Osteoblast (primary cell): Measurements from ENCODE around the gene C1orf105. TPM values are rescaled to one million over a fixed set of nuclear protein-coding genes. Genes with fewer than 3 reads are reported as not detected.

ENCODE experiments used
- DNase-seq: peaks from one replicate; pipeline ENCODE4 v3.0.0; 2011; ENCODE audit warnings: low spot score, mixed read lengths; ENCODE audit not compliant: insufficient read length; ENCODE audit errors: missing footprints
- H2AFZ ChIP-seq: 2 replicates; pipeline ENCODE4 v1.6.0; 2011; ENCODE audit warnings: mild to moderate bottlenecking, low read length
- H3K27ac ChIP-seq: 2 replicates; pipeline ENCODE4 v1.5.1; 2011; ENCODE audit warnings: mild to moderate bottlenecking, low read depth, low read length, moderate library complexity
- H3K27me3 ChIP-seq: 2 replicates; pipeline ENCODE4 v1.6.0; 2012; ENCODE audit warnings: mild to moderate bottlenecking, control low read depth, inconsistent platforms, low read length, moderate library complexity; ENCODE audit not compliant: insufficient read depth
- H3K36me3 ChIP-seq: 2 replicates; pipeline ENCODE4 v1.5.1; 2011; ENCODE audit warnings: mild to moderate bottlenecking, low read length, control low read depth, moderate library complexity; ENCODE audit not compliant: insufficient read depth
- H3K4me1 ChIP-seq: 2 replicates; pipeline ENCODE4 v1.5.1; 2011; ENCODE audit warnings: mild to moderate bottlenecking, low read length, control low read depth, moderate library complexity; ENCODE audit not compliant: insufficient read depth
- H3K4me2 ChIP-seq: 2 replicates; pipeline ENCODE4 v1.6.0; 2011; ENCODE audit warnings: mild to moderate bottlenecking, low read length; ENCODE audit not compliant: insufficient read depth
- H3K4me3 ChIP-seq: fragments of 200-600 bp; sonication (generic); 3 replicates; pipeline ENCODE4 v1.5.1; 2012; ENCODE audit warnings: mild to moderate bottlenecking, low read length, inconsistent platforms; ENCODE audit not compliant: insufficient read depth
- H3K79me2 ChIP-seq: 2 replicates; pipeline ENCODE4 v1.6.0; 2012; ENCODE audit warnings: mild to moderate bottlenecking, low read length, control low read depth, inconsistent platforms; ENCODE audit not compliant: insufficient read depth
- H3K9me3 ChIP-seq: 2 replicates; pipeline ENCODE4 v1.5.1; 2011; ENCODE audit warnings: low read depth, low read length, control low read depth
- H4K20me1 ChIP-seq: 2 replicates; pipeline ENCODE4 v1.6.0; 2012; ENCODE audit warnings: mild to moderate bottlenecking, low read length, control low read depth; ENCODE audit not compliant: insufficient read depth
- CTCF ChIP-seq: IDR thresholded peaks from 2 replicates; pipeline ENCODE4 v1.5.1; 2011; ENCODE audit warnings: mild to moderate bottlenecking, low read depth, low read length, moderate library complexity; ENCODE audit errors: extremely low read depth
- total RNA-seq: library from RNA; depleted of rRNA; stranded (reverse); fragments of >200 nt; gene quantifications from 2 replicates; pipeline ENCODE4 v1.2.3, GENCODE V29; 2012

The C1orf105 gene
- total RNA-seq, 1 donor, result not detected

- no peaks in the 10 kb centered on the region for H3K4me1 ChIP-seq
- H3K79me2 ChIP-seq, result no peaks in the 10 kb centered on the region
- H4K20me1 ChIP-seq, result no peaks in the 10 kb centered on the region
- H3K9me3 ChIP-seq, result no peaks in the 10 kb centered on the region
- no peak overlapping the region for H2AFZ ChIP-seq
- TF ChIP-seq CTCF, result no peak
- H3K27ac ChIP-seq, result no peak overlapping the region
- H3K27me3 ChIP-seq, result no peaks in the 10 kb centered on the region
- no peak overlapping the region for H3K4me2 ChIP-seq
- H3K4me3 ChIP-seq, result no peak overlapping the region
- H3K36me3 ChIP-seq, result no peaks in the 10 kb centered on the region
- DNase-seq, result no peak
Observed at GRCh38 chr1:172376431-172376830, 44.1 kb upstream of the C1orf105 start.

GRCh38 chr1:172377565-172377964, 42.9 kb upstream of the C1orf105 start:
- DNase-seq, result no peak
- Histone ChIP-seq H2AFZ (no peak overlapping the region), H3K4me1 (no peaks in the 10 kb centered on the region), H3K9me3 (no peaks in the 10 kb centered on the region), H4K20me1 (no peaks in the 10 kb centered on the region), H3K36me3 (no peaks in the 10 kb centered on the region), H3K4me3 (no peak overlapping the region), H3K27me3 (no peaks in the 10 kb centered on the region), H3K79me2 (no peaks in the 10 kb centered on the region), H3K4me2 (no peak overlapping the region), H3K27ac (no peak overlapping the region)
- TF ChIP-seq CTCF, result no peak

GRCh38 chr1:172378109-172378760, 42.2 kb upstream of the C1orf105 start:
- Histone ChIP-seq H3K4me3 (no peak overlapping the region), H4K20me1 (no peaks in the 10 kb centered on the region), H3K4me2 (no peak overlapping the region), H3K27ac (no peak overlapping the region), H2AFZ (no peak overlapping the region), H3K36me3 (no peaks in the 10 kb centered on the region), H3K9me3 (no peaks in the 10 kb centered on the region), H3K27me3 (no peaks in the 10 kb centered on the region), H3K4me1 (peaks cover 6% of the 10 kb centered on the region), H3K79me2 (no peaks in the 10 kb centered on the region)
- DNase-seq, result no peak
- no peak for TF ChIP-seq CTCF

GRCh38 chr1:172380441-172381244, 39.8 kb upstream of the C1orf105 start:
- Histone ChIP-seq H4K20me1 (no peaks in the 10 kb centered on the region), H3K79me2 (no peaks in the 10 kb centered on the region), H3K4me2 (no peak overlapping the region), H3K4me1 (peaks cover 15% of the 10 kb centered on the region), H2AFZ (peak overlapping the region; percentile 20), H3K9me3 (no peaks in the 10 kb centered on the region), H3K4me3 (no peak overlapping the region), H3K36me3 (no peaks in the 10 kb centered on the region), H3K27ac (no peak overlapping the region), H3K27me3 (no peaks in the 10 kb centered on the region)
- TF ChIP-seq CTCF, result no peak
- DNase-seq, result peak; percentile 58
